K562 (cell line): ENCODE results near the gene KDM4C. TPM values are rescaled to one million over a fixed set of nuclear protein-coding genes. Genes with fewer than 3 reads are reported as not detected.

Experiments
- ATAC-seq: fragments of 200-7000 bp; cut with Tn5 transposase; 3 replicates; pipeline ENCODE4 v1.9.1; 2020; ENCODE audit warnings: moderate library complexity
- BruUV-seq: library from RNA; stranded (reverse); fragments of 400-500 nt; replicated peaks from 2 replicates; lab custom pipeline; 2021; lab: Mats Ljungman, UMichigan
- CTCF ChIA-PET: fragments of 300-600 bp; formaldehyde crosslinking; extraction: SDS; loops from one replicate; lab custom pipeline; 2021; ENCODE audit warnings: low intra/inter-chr PET ratio; lab: Yijun Ruan, JAX
- POLR2A ChIA-PET: fragments of 300-600, 350-650 bp; sonication (Branson Sonifier 250); formaldehyde crosslinking; extraction: SDS; loops from one replicate; lab custom pipeline; 2021; ENCODE audit warnings: antibody characterized with exemption, inconsistent platforms; lab: Yijun Ruan, JAX
- DNase-seq, 4 experiments: peaks; one replicate each; pipeline versions ENCODE4 v3.0.0 to v3.0.0-alpha.2; 2011 to 2018; ENCODE audit warnings: low spot score in 3 of 4, mixed read lengths in 3 of 4; ENCODE audit errors: extremely low read depth in 1 of 4
- FAIRE-seq: peaks from 2 replicates; lab custom pipeline; 2011; peaks lifted over from hg19 to GRCh38; lab: Jason Lieb, UNC
- H2AFZ ChIP-seq: 2 replicates; pipeline ENCODE4 v1.6.0; 2011; ENCODE audit warnings: low read depth, low read length, control low read depth, inconsistent platforms
- H3K27ac ChIP-seq: fragments of 200-600 bp; 3 replicates; pipeline ENCODE4 v1.8.0; 2011; ENCODE audit warnings: low read depth, mild to moderate bottlenecking, control low read depth, inconsistent platforms, low read length, moderate library complexity, mixed read lengths; ENCODE audit errors: extremely low read depth
- H3K27me3 ChIP-seq, 2 experiments: fragments of 300-600 bp in 1 of 2; 2 replicates in 1 of 2; 3 replicates in 1 of 2; pipeline versions ENCODE4 v1.6.0 to v1.8.0; 2011; ENCODE audit warnings: inconsistent platforms in 2 of 2, low read length in 2 of 2, mild to moderate bottlenecking in 1 of 2, mixed read lengths in 1 of 2, moderate library complexity in 1 of 2; ENCODE audit not compliant: control insufficient read depth in 2 of 2, insufficient read depth in 2 of 2
- H3K36me3 ChIP-seq: fragments of 300-600 bp; 3 replicates; pipeline ENCODE4 v1.8.0; 2011; ENCODE audit warnings: mild to moderate bottlenecking, low read length, inconsistent platforms; ENCODE audit not compliant: control insufficient read depth, insufficient read depth
- H3K4me1 ChIP-seq, 2 experiments: fragments of 200-600 bp in 1 of 2; replicated peaks in 1 of 2; 2 replicates in 1 of 2; 3 replicates in 1 of 2; pipeline versions ENCODE4 v1.5.1 to v1.8.0; 2011; ENCODE audit warnings: inconsistent platforms in 2 of 2, low read length in 2 of 2, mild to moderate bottlenecking in 1 of 2, mixed read lengths in 1 of 2, moderate library complexity in 1 of 2; ENCODE audit not compliant: control insufficient read depth in 2 of 2, insufficient read depth in 2 of 2
- H3K4me2 ChIP-seq: 2 replicates; pipeline ENCODE4 v1.6.1; 2011; ENCODE audit warnings: low read length, control low read depth, inconsistent platforms, mixed read lengths; ENCODE audit not compliant: insufficient read depth
- H3K4me3 ChIP-seq: fragments of 200-600 bp; sonication (generic), shearing (Covaris generic); 2 replicates; pipeline ENCODE4 v1.5.1; 2016; ENCODE audit warnings: control low read depth, inconsistent platforms
- H3K79me2 ChIP-seq: fragments of 200-600 bp; 3 replicates; pipeline ENCODE4 v1.8.0; 2011; ENCODE audit warnings: low read length, inconsistent platforms; ENCODE audit not compliant: control insufficient read depth, insufficient read depth
- H3K9ac ChIP-seq, 2 experiments: 2 replicates each; pipeline versions ENCODE4 v1.6.0 to v1.6.1; 2011; ENCODE audit warnings: low read depth in 2 of 2, low read length in 2 of 2, control low read depth in 1 of 2, inconsistent platforms in 1 of 2, mild to moderate bottlenecking in 1 of 2, mixed read lengths in 1 of 2; ENCODE audit not compliant: insufficient read depth in 1 of 2
- H3K9me1 ChIP-seq: one replicate; pipeline ENCODE4 v1.6.0; 2011; ENCODE audit warnings: inconsistent platforms, mild to moderate bottlenecking, low read length, moderate library complexity; ENCODE audit not compliant: control insufficient read depth, insufficient read depth
- H3K9me3 ChIP-seq: replicated peaks from 2 replicates; pipeline ENCODE4 v1.5.1; 2011; ENCODE audit warnings: low read depth, low read length, inconsistent platforms; ENCODE audit not compliant: control insufficient read depth, insufficient read depth
- H4K20me1 ChIP-seq: replicated peaks from 2 replicates; pipeline ENCODE4 v1.6.1; 2011; ENCODE audit warnings: low read length, inconsistent platforms, mixed read lengths; ENCODE audit not compliant: control insufficient read depth, insufficient read depth
- ATF7 ChIP-seq: fragments of 450-650 bp; IDR thresholded peaks from 2 replicates; pipeline ENCODE4 v1.7.1; 2014; ENCODE audit warnings: mild to moderate bottlenecking, moderate library complexity
- ESRRB ChIP-seq: fragments of 250-450 bp; sonication (Bioruptor Pico); IDR thresholded peaks from 2 replicates; pipeline ENCODE4 v1.5.0; 2020; ENCODE audit warnings: mild to moderate bottlenecking, moderate library complexity, borderline replicate concordance
- HDGF ChIP-seq: fragments of 450-650 bp; IDR thresholded peaks from 2 replicates; pipeline ENCODE4 v1.6.1; 2016
- HOXB6 ChIP-seq: fragments of 250-450 bp; sonication (Bioruptor Pico); IDR thresholded peaks from 2 replicates; pipeline ENCODE4 v1.5.1; 2022; ENCODE audit warnings: mild to moderate bottlenecking, borderline replicate concordance
- NFRKB ChIP-seq: fragments of 450-650 bp; IDR thresholded peaks from 2 replicates; pipeline ENCODE4 v1.6.1; 2016; ENCODE audit warnings: low read depth
- RBM34 ChIP-seq: fragments of 200-400 bp; formaldehyde crosslinking; IDR thresholded peaks from 2 replicates; pipeline ENCODE4 v1.6.1; 2018; ENCODE audit warnings: low read length, borderline replicate concordance; ENCODE audit not compliant: insufficient read depth
- WGBS: fragments of 100-300 bp; shearing (Covaris generic); methylation state at CpG from one replicate; pipeline ENCODE4 v1.1.6; 2016; ENCODE audit warnings: low coverage, mixed read lengths; ENCODE audit not compliant: insufficient coverage; ENCODE audit errors: missing lambda C conversion rate; 5-methylcytosine and 5-hydroxymethylcytosine counted together
- in situ Hi-C: fragments of 300-500 bp; cut with MboI; formaldehyde crosslinking; loops from 4 replicates; pipeline ENCODE4 v1.15.0; 2018; ENCODE audit warnings: inconsistent platforms, mixed read lengths
- intact Hi-C: fragments of 100-400 bp; cut with micrococcal nuclease; formaldehyde crosslinking; loops from 2 replicates; pipeline ENCODE4 v1.14.2; 2022
- polyA plus RNA-seq, 8 experiments: library from polyadenylated mRNA; depleted of rRNA in 4 of 8; stranded (reverse) in 5 of 8; unstranded in 3 of 8; fragments of >200 nt; fragmentation: Nextera tagmentation in 2 of 8; fragmentation: Illumina TruSeq in 1 of 8; extraction: Ambion mirVana in 2 of 8; extraction: Trizol in 1 of 8; gene quantifications; 2 replicates each; pipeline versions ENCODE4 v1.2.1 to v1.2.3, GENCODE V29; 2011 to 2014; ENCODE audit warnings: inconsistent platforms in 1 of 8, missing spikeins in 1 of 8
- total RNA-seq, 7 experiments: library from RNA; depleted of rRNA in 6 of 7; stranded (reverse); fragments of >200 nt in 6 of 7; fragmentation: Illumina TruSeq in 2 of 7; extraction: Trizol in 2 of 7; gene quantifications; 2 replicates each; pipeline versions ENCODE4 v1.2.1 to v1.2.3, GENCODE V29; 2011 to 2021; ENCODE audit warnings: low replicate concordance in 1 of 7
- TF ChIP-seq, protein P1 (sequence below): fragments of 450-650 bp; IDR thresholded peaks from 2 replicates; pipeline ENCODE4 v1.6.1; 2016
- TF ChIP-seq, protein P2 (sequence below), 2 experiments: fragments of 450-650 bp in 1 of 2; sonication (generic) in 1 of 2; formaldehyde crosslinking in 1 of 2; IDR thresholded peaks in 1 of 2; conservative IDR thresholded peaks in 1 of 2; 2 replicates each; pipeline versions ENCODE4 v1.6.1 to v1.8.1; 2016 to 2023; ENCODE audit warnings: mild to moderate bottlenecking in 2 of 2, moderate library complexity in 2 of 2, inconsistent platforms in 1 of 2, missing genetic modification reagents in 1 of 2
- TF ChIP-seq, protein P3 (sequence below): IDR thresholded peaks from 2 replicates; pipeline ENCODE4 v1.6.1; 2016; ENCODE audit warnings: missing genetic modification characterization, missing compliant biosample characterization
- TF ChIP-seq, protein P4 (sequence below): fragments of 250-450 bp; sonication (Bioruptor Pico); IDR thresholded peaks from 2 replicates; pipeline ENCODE4 v1.8.0; 2021; ENCODE audit warnings: moderate library complexity, mild to moderate bottlenecking, inconsistent platforms
- TF ChIP-seq, protein P5 (sequence below): IDR thresholded peaks from 2 replicates; pipeline ENCODE4 v1.6.1; 2012; ENCODE audit warnings: low read depth, low read length, improper control_type of control experiment, borderline replicate concordance
- TF ChIP-seq, protein P6 (sequence below): fragments of 450-650 bp; IDR thresholded peaks from one replicate; pipeline ENCODE4 v1.6.1; 2018; ENCODE audit warnings: mild to moderate bottlenecking, moderate library complexity; ENCODE audit not compliant: partially characterized antibody

Gene KDM4C
- total and polyA plus RNA-seq, 9 of the 15 experiments (the other 6 are each of a cell fraction or from before 2014, with no cell fraction given) = 5.4 to 17.0 (median 12.6) TPM

DNA sequence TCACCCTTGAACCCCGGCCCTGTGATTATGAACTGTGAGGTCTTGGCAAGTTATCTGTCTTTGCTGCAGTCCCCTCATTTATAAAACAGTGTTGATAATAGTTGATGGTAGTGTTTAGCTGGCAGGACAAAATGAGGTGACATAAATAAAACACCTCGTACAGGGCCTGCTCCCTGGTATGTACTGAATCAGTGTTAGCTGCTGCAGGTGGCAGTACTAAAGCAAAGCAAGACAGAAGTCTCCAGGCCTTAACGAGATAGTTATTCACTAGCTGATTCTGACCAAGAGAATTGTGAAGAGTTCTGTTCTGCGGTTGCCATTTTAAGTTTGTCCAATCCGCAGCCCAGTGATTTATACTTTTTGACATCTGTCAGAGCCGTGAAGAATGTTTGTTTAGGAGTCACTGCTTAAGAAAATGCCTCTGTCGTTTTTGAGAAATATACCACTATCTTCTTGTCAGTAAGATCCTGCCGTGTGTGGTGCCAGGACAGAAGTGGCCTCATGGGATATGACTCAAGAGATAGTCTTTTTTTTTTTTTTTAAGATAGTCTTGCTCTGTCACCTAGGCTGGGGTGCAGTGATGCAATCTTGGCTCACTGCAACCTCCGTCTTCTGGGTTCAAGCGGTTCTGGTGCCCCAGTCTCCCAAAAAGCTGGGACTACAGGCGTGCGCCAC is 75.9 kb downstream of the KDM4C start (continued):
- TF ChIP-seq, protein P1, sequence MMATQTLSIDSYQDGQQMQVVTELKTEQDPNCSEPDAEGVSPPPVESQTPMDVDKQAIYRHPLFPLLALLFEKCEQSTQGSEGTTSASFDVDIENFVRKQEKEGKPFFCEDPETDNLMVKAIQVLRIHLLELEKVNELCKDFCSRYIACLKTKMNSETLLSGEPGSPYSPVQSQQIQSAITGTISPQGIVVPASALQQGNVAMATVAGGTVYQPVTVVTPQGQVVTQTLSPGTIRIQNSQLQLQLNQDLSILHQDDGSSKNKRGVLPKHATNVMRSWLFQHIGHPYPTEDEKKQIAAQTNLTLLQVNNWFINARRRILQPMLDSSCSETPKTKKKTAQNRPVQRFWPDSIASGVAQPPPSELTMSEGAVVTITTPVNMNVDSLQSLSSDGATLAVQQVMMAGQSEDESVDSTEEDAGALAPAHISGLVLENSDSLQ = peak; percentile 49; the same call in 1 of the 2 replicates
- no peak for TF ChIP-seq NFRKB
- TF ChIP-seq, protein P2, sequence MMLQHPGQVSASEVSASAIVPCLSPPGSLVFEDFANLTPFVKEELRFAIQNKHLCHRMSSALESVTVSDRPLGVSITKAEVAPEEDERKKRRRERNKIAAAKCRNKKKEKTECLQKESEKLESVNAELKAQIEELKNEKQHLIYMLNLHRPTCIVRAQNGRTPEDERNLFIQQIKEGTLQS (IDR thresholded peaks at IDR 0.05) = peak; percentile 54
- TF ChIP-seq, protein P2 (CRISPR knock-in tag; conservative IDR thresholded peaks at IDR 0.05) = no peak

DNA sequence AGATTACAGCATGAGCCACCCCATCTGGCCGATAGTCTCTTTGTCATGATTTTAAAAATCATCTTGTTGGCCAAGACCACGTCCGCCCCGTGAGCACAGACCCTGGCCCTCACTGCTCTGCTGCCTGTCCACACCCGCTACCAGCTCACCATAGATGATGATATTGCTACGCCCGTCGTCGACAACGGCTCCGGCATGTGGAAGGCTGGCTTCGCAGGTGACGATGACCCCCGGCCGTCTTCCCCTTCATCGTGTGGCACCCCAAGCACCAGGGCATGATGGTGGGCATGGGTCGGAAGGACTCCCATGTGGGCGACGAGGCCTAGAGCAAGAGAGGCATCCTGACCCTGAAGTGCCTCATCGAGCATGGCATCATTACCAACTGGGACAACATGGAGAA is 76.5 kb downstream of the KDM4C start:
- no TSS peak for BruUV-seq
- Histone ChIP-seq H3K9ac (no peak overlapping the region), H3K36me3 (0 out of 3 replicates have a peak, but pooled peaks cover 2% of the 10 kb centered on the region), H3K9me3 (peaks cover 4% of the 10 kb centered on the region; the same call in 1 of the 2 replicates), H3K27ac (no peak overlapping the region), H3K4me1 (no peaks in the 10 kb centered on the region; a peak in 2 of 5 replicates), H4K20me1 (no peaks in the 10 kb centered on the region), H3K27me3 (no peaks in the 10 kb centered on the region), H3K79me2 (no peaks in the 10 kb centered on the region), H3K4me3 (no peak overlapping the region), H3K9me1 (no peaks in the 10 kb centered on the region), H3K4me2 (no peak overlapping the region), H2AFZ (no peak overlapping the region)
- in situ Hi-C loops (no loop called here), intact Hi-C loops (no loop called here)
- FAIRE-seq (no peak), ATAC-seq (no peak), DNase-seq (no peak)
- POLR2A ChIA-PET = no interaction called here
- WGBS = 86% methylated on average over 1 of the region's 20 CpGs
- CTCF ChIA-PET = no interaction called here
- TF ChIP-seq HOXB6 (CRISPR knock-in tag) = no peak
- TF ChIP-seq, protein P3, sequence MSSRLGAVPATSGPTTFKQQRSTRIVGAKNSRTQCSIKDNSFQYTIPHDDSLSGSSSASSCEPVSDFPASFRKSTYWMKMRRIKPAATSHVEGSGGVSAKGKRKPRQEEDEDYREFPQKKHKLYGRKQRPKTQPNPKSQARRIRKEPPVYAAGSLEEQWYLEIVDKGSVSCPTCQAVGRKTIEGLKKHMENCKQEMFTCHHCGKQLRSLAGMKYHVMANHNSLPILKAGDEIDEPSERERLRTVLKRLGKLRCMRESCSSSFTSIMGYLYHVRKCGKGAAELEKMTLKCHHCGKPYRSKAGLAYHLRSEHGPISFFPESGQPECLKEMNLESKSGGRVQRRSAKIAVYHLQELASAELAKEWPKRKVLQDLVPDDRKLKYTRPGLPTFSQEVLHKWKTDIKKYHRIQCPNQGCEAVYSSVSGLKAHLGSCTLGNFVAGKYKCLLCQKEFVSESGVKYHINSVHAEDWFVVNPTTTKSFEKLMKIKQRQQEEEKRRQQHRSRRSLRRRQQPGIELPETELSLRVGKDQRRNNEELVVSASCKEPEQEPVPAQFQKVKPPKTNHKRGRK = no peak
- TF ChIP-seq, protein P4, sequence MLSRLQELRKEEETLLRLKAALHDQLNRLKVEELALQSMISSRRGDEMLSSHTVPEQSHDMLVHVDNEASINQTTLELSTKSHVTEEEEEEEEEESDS (CRISPR knock-in tag) = no peak
- no peak for TF ChIP-seq ESRRB (CRISPR knock-in tag)
- no peak for TF ChIP-seq ATF7
- TF ChIP-seq, protein P5, sequence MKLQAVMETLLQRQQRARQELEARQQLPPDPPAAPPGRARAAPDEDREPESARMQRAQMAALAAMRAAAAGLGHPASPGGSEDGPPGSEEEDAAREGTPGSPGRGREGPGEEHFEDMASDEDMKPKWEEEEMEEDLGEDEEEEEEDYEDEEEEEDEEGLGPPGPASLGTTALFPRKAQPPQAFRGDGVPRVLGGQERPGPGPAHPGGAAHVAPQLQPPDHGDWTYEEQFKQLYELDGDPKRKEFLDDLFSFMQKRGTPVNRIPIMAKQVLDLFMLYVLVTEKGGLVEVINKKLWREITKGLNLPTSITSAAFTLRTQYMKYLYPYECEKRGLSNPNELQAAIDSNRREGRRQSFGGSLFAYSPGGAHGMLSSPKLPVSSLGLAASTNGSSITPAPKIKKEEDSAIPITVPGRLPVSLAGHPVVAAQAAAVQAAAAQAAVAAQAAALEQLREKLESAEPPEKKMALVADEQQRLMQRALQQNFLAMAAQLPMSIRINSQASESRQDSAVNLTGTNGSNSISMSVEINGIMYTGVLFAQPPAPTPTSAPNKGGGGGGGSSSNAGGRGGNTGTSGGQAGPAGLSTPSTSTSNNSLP = no peak
- no peak for TF ChIP-seq RBM34
- TF ChIP-seq HDGF = no peak
- TF ChIP-seq, protein P6, sequence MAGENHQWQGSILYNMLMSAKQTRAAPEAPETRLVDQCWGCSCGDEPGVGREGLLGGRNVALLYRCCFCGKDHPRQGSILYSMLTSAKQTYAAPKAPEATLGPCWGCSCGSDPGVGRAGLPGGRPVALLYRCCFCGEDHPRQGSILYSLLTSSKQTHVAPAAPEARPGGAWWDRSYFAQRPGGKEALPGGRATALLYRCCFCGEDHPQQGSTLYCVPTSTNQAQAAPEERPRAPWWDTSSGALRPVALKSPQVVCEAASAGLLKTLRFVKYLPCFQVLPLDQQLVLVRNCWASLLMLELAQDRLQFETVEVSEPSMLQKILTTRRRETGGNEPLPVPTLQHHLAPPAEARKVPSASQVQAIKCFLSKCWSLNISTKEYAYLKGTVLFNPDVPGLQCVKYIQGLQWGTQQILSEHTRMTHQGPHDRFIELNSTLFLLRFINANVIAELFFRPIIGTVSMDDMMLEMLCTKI = no peak
